CD4-positive, alpha-beta T cell treated with Interleukin-21 for 1 hour (primary cell): Measurements from ENCODE around the gene OR2M4.
A peak's percentile ranks its signal among the peaks of the same experiment; 100 is the strongest.
"Not testable (repeated sequence)": the region's sequence is repeated elsewhere in the genome, so short reads cannot be mapped to it uniquely, and the experiment has no call there.

Source experiments
- DNase-seq: peaks from one replicate; pipeline ENCODE4 v3.0.0-alpha.2; 2020

OR2M4 gene, protein sequence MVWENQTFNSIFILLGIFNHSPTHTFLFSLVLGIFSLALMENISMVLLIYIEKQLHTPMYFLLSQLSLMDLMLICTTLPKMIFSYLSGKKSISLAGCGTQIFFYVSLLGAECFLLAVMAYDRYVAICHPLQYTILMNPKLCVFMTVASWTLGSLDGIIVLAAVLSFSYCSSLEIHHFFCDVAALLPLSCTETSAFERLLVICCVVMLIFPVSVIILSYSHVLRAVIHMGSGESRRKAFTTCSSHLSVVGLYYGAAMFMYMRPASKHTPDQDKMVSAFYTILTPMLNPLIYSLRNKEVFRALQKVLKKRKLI

DNA sequence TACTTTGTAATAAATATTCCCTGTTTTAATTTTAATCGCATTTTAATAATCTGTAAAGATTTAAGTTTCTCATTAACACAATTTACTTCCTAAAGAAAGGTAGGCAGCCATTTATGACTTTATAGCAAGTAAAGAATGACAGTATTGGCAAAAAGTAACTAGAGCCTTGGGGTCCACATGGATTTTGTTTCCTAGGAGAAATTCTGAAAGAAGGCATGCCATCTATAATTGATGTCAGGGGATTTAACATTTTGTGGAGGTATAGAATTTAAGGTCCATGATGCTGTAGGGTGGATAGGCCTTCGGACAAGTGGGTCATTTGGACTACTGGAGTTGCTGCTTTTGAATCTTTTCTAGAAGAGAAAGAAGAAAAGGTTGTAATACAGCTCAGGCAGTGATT is at the start of gene OR2M4:
Gene OR2M4 (plus strand): TSS at position 301 of the 400 bp plus-strand sequence. CDS start 7,512 bp downstream, outside the sequence.
- no peak for DNase-seq

DNA sequence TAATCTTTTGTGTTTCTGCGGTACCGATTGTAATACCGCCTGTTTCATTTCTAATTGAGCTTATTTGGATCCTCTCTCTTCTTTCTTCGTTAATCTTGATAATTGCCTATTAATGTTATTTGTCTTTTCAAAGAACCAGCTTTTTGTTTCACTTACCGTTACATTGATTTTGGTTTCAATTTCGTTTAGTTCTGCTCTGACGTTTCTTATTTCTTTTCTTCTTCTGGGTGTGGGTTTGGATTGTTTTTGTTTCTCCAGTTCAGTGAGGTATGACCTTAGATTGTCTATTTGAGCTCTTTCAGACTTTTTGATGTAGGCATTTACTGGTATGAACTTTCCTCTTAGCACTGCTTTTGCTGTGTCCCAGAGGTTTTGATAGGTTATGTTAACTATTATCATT is 47.2 kb upstream of the OR2M4 start:
- DNase-seq = no peak

DNA sequence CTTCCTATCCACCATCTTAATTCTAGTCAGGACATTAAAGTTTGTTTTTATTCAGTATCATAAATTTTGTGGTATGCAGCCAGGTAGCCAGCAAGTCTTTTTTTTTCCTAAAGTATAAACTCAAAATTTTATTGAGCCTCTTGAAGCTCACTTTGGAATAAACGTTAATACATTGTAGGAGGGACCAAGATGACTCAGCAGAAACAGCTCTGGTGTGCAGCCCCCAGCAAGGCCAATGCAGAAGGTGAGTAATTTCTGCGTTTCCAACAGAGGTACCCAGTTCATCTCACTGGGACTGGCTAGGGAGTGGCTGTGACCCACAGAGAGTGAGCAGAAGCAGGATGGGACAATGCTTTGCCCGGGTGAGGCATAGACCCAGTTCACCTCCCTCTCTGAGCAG is 43.9 kb upstream of the OR2M4 start:
- no peak for DNase-seq

DNA sequence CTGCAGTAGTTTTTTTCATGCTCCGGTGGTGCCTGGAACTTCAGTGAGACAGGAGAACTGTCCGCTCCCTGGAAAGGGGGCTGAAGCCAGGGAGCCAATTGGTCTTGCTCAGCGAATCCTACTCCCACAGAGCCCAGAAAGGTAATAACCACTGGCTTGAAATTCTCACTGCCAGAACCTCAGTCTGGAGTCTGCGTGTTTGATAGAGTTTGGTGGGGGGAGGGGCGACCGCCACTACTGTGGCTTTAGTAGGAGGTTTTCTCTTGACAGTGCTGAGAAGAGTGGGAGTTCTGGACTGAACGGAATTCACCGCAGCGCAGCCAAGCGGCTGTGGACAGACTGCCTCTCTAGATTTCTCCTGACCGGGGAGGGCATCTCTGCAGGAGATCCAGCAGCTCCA is 42.2 kb upstream of the OR2M4 start:
- DNase-seq = no peak

DNA sequence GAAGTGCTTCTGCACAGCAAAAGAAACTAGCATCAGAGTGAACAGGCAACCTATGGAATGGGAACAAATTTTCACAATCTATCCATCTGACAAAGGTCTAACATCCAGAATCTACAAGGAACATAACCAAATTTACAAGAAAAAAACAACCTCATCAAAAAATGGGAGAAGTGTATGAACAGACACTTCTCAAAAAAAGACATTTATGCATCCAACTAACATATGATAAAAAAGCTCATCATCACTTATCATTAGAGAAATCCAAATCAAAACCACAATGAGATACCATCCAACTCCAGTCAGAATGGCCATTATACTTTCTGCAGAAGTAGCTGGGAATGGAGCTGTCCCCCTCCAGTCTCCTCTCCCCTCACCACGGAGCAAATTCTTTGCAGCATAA is 37.1 kb upstream of the OR2M4 start:
- no peak for DNase-seq

DNA sequence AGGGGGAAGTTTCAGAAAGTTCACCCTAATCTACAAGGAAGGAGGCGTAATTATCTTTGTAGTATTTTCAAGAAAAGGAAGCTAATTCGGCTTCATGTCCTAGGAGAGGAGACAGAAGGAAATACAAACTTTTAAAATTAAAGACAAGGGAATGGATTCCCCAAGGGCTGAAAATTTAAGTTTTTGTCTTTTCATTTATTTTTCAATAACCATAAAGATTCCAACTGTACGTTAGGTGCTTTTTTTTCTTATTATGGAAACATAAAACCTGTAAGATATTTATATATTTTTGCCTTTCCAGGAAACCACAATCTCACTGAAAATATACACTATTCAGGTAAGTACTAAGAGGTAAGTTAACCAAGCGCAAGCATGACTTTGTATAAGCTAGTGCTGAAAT is 34.3 kb upstream of the OR2M4 start, which contains the start of gene OR2M3:
Gene OR2M3 (plus strand): TSS at position 301 of the 400 bp plus-strand sequence. CDS start 5,803 bp downstream, outside the sequence.
- no peak for DNase-seq

DNA sequence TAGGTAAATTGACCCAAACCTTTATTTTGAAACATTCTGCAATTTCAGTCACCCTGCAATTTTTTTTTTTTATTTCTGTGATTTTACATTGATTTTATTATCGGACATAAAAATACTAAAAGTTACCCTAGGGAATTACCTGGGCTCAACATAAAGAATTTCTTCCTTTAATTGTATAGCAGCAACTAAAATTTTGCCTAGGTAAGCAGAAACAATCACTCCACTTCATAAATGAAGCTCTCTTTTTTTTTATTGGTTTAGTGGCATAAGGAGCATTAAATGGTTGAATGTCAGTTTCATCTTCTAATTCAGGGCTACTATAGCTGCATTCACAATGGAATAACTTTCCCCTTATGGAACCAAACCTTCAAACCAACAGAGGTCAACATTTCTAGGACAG is 15.3 kb upstream of the OR2M4 start:
- DNase-seq = no peak

DNA sequence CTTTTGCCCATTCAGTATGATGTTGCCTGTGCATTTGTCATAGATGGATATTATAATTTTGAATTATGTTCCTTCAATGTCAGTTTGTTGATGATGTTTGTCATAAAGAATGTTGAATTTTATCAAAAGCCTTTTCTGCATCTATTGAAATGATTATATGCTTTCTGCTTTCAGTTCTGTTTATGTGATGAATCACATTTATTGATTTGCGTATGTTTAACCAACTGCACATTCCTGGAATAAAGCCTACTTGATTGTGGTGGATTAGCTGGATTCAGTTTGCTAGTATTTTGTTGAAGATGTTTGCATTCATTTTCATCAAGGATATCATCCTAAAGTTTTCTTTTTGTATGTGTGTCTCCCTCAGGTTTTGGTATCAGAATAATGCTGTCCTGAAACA is 5.7 kb upstream of the OR2M4 start:
- DNase-seq = no peak

DNA sequence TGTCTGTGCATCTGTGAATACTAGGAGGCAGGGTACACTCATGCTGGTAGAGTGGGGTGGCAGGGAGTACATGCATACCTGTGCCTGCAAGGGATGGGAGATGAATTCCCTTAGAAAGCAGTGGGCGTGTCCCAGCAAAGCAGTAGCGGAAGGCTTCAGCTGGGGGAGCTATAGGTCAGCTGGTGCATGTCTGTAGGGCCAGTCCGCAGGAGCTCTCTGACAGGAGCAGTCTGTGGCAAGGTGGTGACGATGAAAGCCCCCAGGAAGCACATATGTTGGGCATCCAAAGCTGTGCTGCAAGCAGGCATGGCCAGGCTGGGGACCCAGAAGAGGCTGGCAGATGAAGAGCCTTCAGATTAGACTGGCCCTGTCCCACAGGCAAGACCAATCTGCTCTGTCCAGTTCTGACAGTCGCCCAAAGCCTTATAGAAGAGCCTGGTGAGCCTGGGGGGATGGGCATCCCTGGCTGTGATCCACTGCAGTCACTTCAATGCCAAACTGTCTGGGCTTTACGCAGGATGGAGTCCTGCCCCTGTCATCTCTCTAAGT is 1.8 kb upstream of the OR2M4 start:
- DNase-seq = no peak

DNA sequence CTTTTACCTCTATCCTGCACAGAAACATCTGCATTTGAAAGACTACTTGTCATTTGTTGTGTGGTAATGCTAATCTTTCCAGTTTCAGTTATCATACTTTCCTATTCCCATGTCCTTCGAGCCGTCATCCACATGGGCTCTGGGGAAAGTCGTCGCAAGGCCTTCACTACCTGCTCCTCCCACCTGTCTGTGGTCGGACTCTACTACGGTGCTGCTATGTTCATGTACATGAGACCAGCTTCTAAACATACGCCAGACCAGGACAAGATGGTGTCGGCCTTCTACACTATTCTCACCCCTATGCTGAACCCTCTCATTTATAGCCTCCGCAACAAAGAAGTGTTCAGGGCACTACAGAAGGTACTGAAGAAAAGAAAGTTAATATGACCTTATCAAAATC is 8.3 kb downstream of the OR2M4 start:
- no peak for DNase-seq

DNA sequence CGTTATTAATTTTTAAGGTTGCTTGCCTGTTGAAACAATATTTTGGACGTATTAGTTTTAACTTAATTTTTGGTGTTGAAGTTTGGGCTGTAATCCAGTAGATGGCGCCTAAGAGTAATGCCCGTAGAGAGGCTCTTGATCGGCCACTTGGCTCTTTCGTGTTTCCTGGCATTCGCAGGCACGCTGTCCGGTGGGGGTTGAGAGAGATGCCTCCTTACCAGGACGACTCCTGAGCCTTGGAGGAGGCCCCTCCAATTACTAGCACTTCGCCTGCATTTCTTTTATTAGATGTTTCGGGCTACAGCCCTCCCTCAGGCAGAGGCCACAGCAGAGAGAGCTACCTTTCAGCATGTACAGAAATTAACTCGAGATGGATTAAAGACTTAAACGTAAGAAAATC is 12.0 kb downstream of the OR2M4 start:
- peak; percentile 40 for DNase-seq

DNA sequence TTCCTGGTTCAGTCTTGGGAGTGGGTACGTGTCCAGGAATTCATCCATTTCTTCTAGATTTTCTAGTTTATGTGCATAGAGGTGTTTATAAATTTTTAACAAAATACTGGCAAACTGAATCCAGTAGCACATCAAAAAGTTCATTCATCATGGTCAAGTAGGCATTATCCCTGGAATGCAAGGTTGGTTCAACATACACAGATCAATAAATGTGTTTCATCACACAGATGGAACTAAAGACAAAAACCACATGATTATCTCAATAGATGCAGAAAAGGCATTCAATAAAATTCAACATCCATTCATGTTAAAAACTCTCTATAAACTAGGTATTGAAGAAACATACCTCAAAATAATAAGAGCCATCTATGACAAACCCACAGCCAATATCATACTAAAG is 28.1 kb downstream of the OR2M4 start:
- DNase-seq = not testable (repeated sequence)

DNA sequence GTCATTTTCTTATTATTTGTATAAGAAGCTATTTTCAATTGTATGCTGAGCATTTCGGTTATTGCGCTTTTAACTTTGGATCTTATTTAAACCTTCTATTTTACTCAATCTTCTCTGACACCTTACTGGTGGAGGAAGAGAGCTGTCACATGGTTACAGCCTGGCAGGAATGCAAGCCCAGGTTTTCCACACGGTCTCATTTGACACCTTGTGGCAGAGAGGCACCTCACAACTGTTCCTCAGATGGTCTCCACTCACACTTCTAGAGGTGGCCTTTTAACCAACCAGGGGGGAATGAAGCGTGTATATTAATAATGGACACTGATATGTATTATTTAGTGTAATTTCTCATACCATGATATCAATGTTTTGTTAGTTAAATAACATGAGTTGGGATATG is 37.0 kb downstream of the OR2M4 start:
- DNase-seq = no peak

DNA sequence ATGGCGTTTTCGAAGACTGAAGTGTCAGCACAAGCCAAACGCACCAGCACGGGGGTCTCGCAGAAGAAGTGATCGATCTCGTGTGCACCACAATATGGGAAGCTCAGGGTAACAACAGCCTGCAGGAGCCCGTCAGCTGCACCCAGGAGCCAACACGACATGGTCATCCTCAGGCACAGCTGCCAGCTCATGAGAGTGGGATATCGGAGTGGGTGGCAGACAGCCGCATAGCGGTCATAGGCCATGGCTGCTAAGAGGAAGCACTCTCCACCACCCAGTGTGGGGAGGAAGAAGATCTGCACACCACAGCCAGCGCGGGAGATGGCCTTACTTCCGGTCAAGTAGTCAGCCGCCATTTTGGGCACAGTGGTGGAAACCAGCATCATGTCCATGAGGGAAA is 42.0 kb downstream of the OR2M4 start:
- not testable (repeated sequence) for DNase-seq

DNA sequence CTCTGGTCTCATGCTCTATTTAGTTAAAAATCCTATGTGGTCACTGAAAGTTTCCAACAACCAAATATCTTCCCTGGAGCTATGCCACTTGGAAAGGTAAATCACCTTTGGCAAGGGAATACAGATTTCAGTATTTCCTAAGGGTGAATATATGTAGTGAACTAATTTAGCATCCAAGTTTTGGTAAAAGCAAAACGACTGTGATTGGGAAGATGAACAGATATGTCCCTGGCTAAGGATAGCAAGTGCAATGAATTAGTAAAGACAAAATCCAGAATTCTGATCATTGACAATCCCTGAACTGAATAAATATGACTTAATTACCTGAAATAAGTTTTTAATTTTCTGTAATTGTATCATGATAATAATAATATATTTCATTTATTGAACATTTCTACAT is 46.7 kb downstream of the OR2M4 start, which contains the start of gene OR2T33:
Gene OR2T33 (minus strand): TSS at position 101 of the 400 bp plus-strand sequence. CDS start 4,162 bp downstream, outside the sequence.
- DNase-seq = no peak

DNA sequence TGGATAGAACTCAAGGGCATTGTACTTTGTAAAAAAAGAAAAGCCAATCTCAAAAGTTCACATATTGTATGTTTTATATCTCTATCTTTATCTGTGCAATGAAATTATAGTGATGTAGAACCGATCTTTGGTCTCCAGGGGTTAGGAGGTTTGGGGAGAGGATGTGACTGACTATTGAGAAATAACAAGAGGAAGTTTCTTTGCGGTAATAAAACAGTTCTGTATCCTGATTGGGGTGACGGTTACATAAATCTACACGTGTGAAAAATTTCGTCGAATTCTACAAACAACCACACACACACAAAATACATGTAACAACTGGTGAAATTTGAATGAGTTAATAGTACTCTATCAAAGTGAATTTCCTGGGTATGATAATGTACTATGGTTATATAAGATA is 57.2 kb downstream of the OR2M4 start:
- DNase-seq = no peak
